ENCODE results near the gene PLPPR1.

The PLPPR1 gene

GRCh38 chr9:101027733-101028345 is 688 bp upstream of the PLPPR1 start:
- H3F3A ChIP-seq (ENCODE audit: insufficient read depth, low read length), result no peaks in the 10 kb centered on the region
- H2AFZ ChIP-seq (ENCODE audit: low read length), result no peak overlapping the region

GRCh38 chr9:101029315-101030085 is 973 bp downstream of the PLPPR1 start:
- H3K9me2 ChIP-seq (ENCODE audit: low read depth, low read length), result no peaks in the 10 kb centered on the region
- TF ChIP-seq CTCF (IDR thresholded peaks at IDR 0.05; ENCODE audit: low read length) (no peak), EZH2 (IDR thresholded peaks at IDR 0.05; ENCODE audit: borderline replicate concordance, low read length) (no peak)
- no peak overlapping the region for H3K4me3 ChIP-seq (ENCODE audit: low read depth, low read length, poor library complexity, severe bottlenecking)
- no peak overlapping the region for H3K27ac ChIP-seq (ENCODE audit: low read depth, low read length, poor library complexity, severe bottlenecking)
- no peaks in the 10 kb centered on the region for H4K20me1 ChIP-seq (ENCODE audit: insufficient read depth, low read length)
- no peak overlapping the region for H3K9ac ChIP-seq (ENCODE audit: low read length)
- no peak overlapping the region for H3K4me2 ChIP-seq (ENCODE audit: low read length)
- no peaks in the 10 kb centered on the region for H3K27me3 ChIP-seq (ENCODE audit: insufficient read depth, low read length)
- H3K79me2 ChIP-seq (ENCODE audit: insufficient read depth, low read length), result no peaks in the 10 kb centered on the region
- H3K36me3 ChIP-seq (ENCODE audit: insufficient read depth, low read length), result no peaks in the 10 kb centered on the region
- no peak overlapping the region for H2AFZ ChIP-seq (ENCODE audit: low read length)
- no peaks in the 10 kb centered on the region for H3K9me3 ChIP-seq (ENCODE audit: low read length)
- H3K4me1 ChIP-seq (ENCODE audit: insufficient read depth, low read length, severe bottlenecking), result no peaks in the 10 kb centered on the region
- H3F3A ChIP-seq (ENCODE audit: insufficient read depth, low read length), result no peaks in the 10 kb centered on the region

More at GRCh38 chr9:101027733-101028345, 688 bp upstream of the PLPPR1 start:
- H3K9me3 ChIP-seq (ENCODE audit: low read length), result no peaks in the 10 kb centered on the region
- H4K20me1 ChIP-seq (ENCODE audit: insufficient read depth, low read length), result no peaks in the 10 kb centered on the region
- TF ChIP-seq CTCF (IDR thresholded peaks at IDR 0.05; ENCODE audit: low read length) (no peak), EZH2 (IDR thresholded peaks at IDR 0.05; ENCODE audit: borderline replicate concordance, low read length) (no peak)
- no peaks in the 10 kb centered on the region for H3K9me2 ChIP-seq (ENCODE audit: low read depth, low read length)
- no peak overlapping the region for H3K9ac ChIP-seq (ENCODE audit: low read length)
- no peaks in the 10 kb centered on the region for H3K4me1 ChIP-seq (ENCODE audit: insufficient read depth, low read length, severe bottlenecking)
- H3K4me3 ChIP-seq (ENCODE audit: low read depth, low read length, poor library complexity, severe bottlenecking), result no peak overlapping the region
- no peak overlapping the region for H3K4me2 ChIP-seq (ENCODE audit: low read length)
- no peaks in the 10 kb centered on the region for H3K36me3 ChIP-seq (ENCODE audit: insufficient read depth, low read length)
- H3K79me2 ChIP-seq (ENCODE audit: insufficient read depth, low read length), result no peaks in the 10 kb centered on the region
- H3K27me3 ChIP-seq (ENCODE audit: insufficient read depth, low read length), result no peaks in the 10 kb centered on the region
- H3K27ac ChIP-seq (ENCODE audit: low read depth, low read length, poor library complexity, severe bottlenecking), result no peak overlapping the region

- H3K4me3 ChIP-seq (ENCODE audit: low read depth, low read length, poor library complexity, severe bottlenecking), result no peak overlapping the region
- TF ChIP-seq CTCF (IDR thresholded peaks at IDR 0.05; ENCODE audit: low read length), result no peak
- no peak for TF ChIP-seq EZH2 (IDR thresholded peaks at IDR 0.05; ENCODE audit: borderline replicate concordance, low read length)
- H3F3A ChIP-seq (ENCODE audit: insufficient read depth, low read length), result no peaks in the 10 kb centered on the region
- no peaks in the 10 kb centered on the region for H4K20me1 ChIP-seq (ENCODE audit: insufficient read depth, low read length)
- no peaks in the 10 kb centered on the region for H3K79me2 ChIP-seq (ENCODE audit: insufficient read depth, low read length)
- H3K27me3 ChIP-seq (ENCODE audit: insufficient read depth, low read length), result no peaks in the 10 kb centered on the region
- no peaks in the 10 kb centered on the region for H3K4me1 ChIP-seq (ENCODE audit: insufficient read depth, low read length, severe bottlenecking)
- no peak overlapping the region for H3K27ac ChIP-seq (ENCODE audit: low read depth, low read length, poor library complexity, severe bottlenecking)
- H3K9me2 ChIP-seq (ENCODE audit: low read depth, low read length), result no peaks in the 10 kb centered on the region
- H3K4me2 ChIP-seq (ENCODE audit: low read length), result no peak overlapping the region
- no peak overlapping the region for H3K9ac ChIP-seq (ENCODE audit: low read length)
- no peak overlapping the region for H2AFZ ChIP-seq (ENCODE audit: low read length)
- H3K9me3 ChIP-seq (ENCODE audit: low read length), result no peaks in the 10 kb centered on the region
- no peaks in the 10 kb centered on the region for H3K36me3 ChIP-seq (ENCODE audit: insufficient read depth, low read length)
These were observed 1.5 kb downstream of the PLPPR1 start for GRCh38 chr9:101030086-101030391.

Data from OCI-LY1 (cell line).